ENCODE results near the gene CXCL5. TPM values are rescaled to one million over a fixed set of nuclear protein-coding genes. Genes with fewer than 3 reads are reported as not detected.

The CXCL5 gene
- total and polyA plus RNA-seq, 2 of the 13 experiments (the other 11 are each of a cell fraction or from before 2014, with no cell fraction given) = not detected

GRCh38 chr4:73989031-73989430 is 9.4 kb downstream of the CXCL5 start:
- FAIRE-seq = no peak
- H3K9me3 ChIP-seq (ENCODE audit: low read length) = no peaks in the 10 kb centered on the region
- ATAC-seq = no peak
- in situ Hi-C loops (cut with HindIII; ENCODE audit: extremely low pct_ligation_motif_present, low pct_unique_long_range_greater_than_20kb) (no loop called here), intact Hi-C loops (cut with micrococcal nuclease; ENCODE audit: unreplicated experiment) (no loop called here)
- no peaks in the 10 kb centered on the region; a peak in 1 of 5 replicates for H3K27me3 ChIP-seq (ENCODE audit: control insufficient read depth in 1 of 2, insufficient read depth in 2 of 2, low read length in 2 of 2)
- no peaks in the 10 kb centered on the region for H3K36me3 ChIP-seq (replicated peaks in 1 of 2; ENCODE audit: control insufficient read depth in 1 of 2, insufficient read depth in 2 of 2, low read length in 2 of 2)
- no peak overlapping the region for H3K4me2 ChIP-seq (ENCODE audit: low read depth, low read length)
- no peaks in the 10 kb centered on the region for H4K20me1 ChIP-seq (ENCODE audit: insufficient read depth, low read length)
- no peak overlapping the region for H3K27ac ChIP-seq (ENCODE audit: extremely low read length, insufficient read depth, low read length)
- no peak overlapping the region for H3K4me3 ChIP-seq (replicated peaks in 1 of 3; ENCODE audit: insufficient read depth in 1 of 3, low read depth in 2 of 3, low read length in 3 of 3)
- ChIA-PET POLR2A (no interaction called here), CTCF (ENCODE audit: low intra/inter-chr PET ratio, low total read pairs) (no interaction called here)
- H3K4me1 ChIP-seq (ENCODE audit: insufficient read depth, low read length) = no peaks in the 10 kb centered on the region
- no peak for DNase-seq (ENCODE audit: low spot score)
- BruUV-seq (replicated peaks) = no TSS peak
- 14% methylated on average over 3 of the region's 3 CpGs for WGBS (ENCODE audit: low lambda C conversion rate)
- no peaks in the 10 kb centered on the region for H3K79me2 ChIP-seq (ENCODE audit: insufficient read depth, low read length)
- TF ChIP-seq TRIM24 (CRISPR knock-in tag; IDR thresholded peaks at IDR 0.05) = no peak
- TF ChIP-seq HOMEZ (CRISPR knock-in tag; IDR thresholded peaks at IDR 0.05; ENCODE audit: low read depth) = no peak
- TF ChIP-seq ATF7 (IDR thresholded peaks at IDR 0.05) = no peak
- no peak for TF ChIP-seq ATF7 (CRISPR knock-in tag; IDR thresholded peaks at IDR 0.05)
- H3K9ac ChIP-seq (ENCODE audit: insufficient read depth, low read depth, low read length) = no peak overlapping the region
- H2AFZ ChIP-seq (ENCODE audit: low read length) = no peak overlapping the region

GRCh38 chr4:73988061-73988460 is 10.4 kb downstream of the CXCL5 start, which contains the start of gene PPBP:
Gene PPBP (minus strand): TSS chr4:73988190. CDS start chr4:73988103, 87 bp downstream.
- WGBS (ENCODE audit: low lambda C conversion rate) = 13% methylated on average over 2 of the region's 2 CpGs
- POLR2A ChIA-PET = no interaction called here
- no peak for TF ChIP-seq PAXIP1 (CRISPR knock-in tag; conservative IDR thresholded peaks at IDR 0.05)
- TF ChIP-seq MNT (IDR thresholded peaks at IDR 0.05) = no peak
- TF ChIP-seq ZMAT5 (CRISPR knock-in tag; IDR thresholded peaks at IDR 0.05; ENCODE audit: borderline replicate concordance, low read depth) = no peak
- no peak for TF ChIP-seq BHLHE40 (IDR thresholded peaks at IDR 0.05; ENCODE audit: low read length)
- no peak for TF ChIP-seq HCFC1 (IDR thresholded peaks at IDR 0.05; ENCODE audit: low read depth, low read length)

More at GRCh38 chr4:73988061-73988460, 10.4 kb downstream of the CXCL5 start, which contains the start of gene PPBP:
- H3K4me1 ChIP-seq (ENCODE audit: insufficient read depth, low read length) = no peaks in the 10 kb centered on the region
- H3K36me3 ChIP-seq (replicated peaks in 1 of 2; ENCODE audit: control insufficient read depth in 1 of 2, insufficient read depth in 2 of 2, low read length in 2 of 2) = no peaks in the 10 kb centered on the region
- H2AFZ ChIP-seq (ENCODE audit: low read length) = no peak within 1 kb of the TSS
- H4K20me1 ChIP-seq (ENCODE audit: insufficient read depth, low read length) = no peaks in the 10 kb centered on the region
- BruUV-seq (replicated peaks) = no TSS peak
- no peaks in the 10 kb centered on the region; a peak in 1 of 5 replicates for H3K27me3 ChIP-seq (ENCODE audit: control insufficient read depth in 1 of 2, insufficient read depth in 2 of 2, low read length in 2 of 2)
- H3K79me2 ChIP-seq (ENCODE audit: insufficient read depth, low read length) = no peaks in the 10 kb centered on the region
- H3K9me3 ChIP-seq (ENCODE audit: low read length) = no peaks in the 10 kb centered on the region
- no peak for FAIRE-seq
- no peak within 1 kb of the TSS for H3K27ac ChIP-seq (ENCODE audit: extremely low read length, insufficient read depth, low read length)
- ATAC-seq = no peak
- no peak within 1 kb of the TSS for H3K9ac ChIP-seq (ENCODE audit: insufficient read depth, low read depth, low read length)
- CTCF ChIA-PET (ENCODE audit: low intra/inter-chr PET ratio, low total read pairs) = no interaction called here
- H3K4me2 ChIP-seq (ENCODE audit: low read depth, low read length) = no peak within 1 kb of the TSS
- no peak for DNase-seq (ENCODE audit: low spot score)
- in situ Hi-C loops (cut with HindIII; ENCODE audit: extremely low pct_ligation_motif_present, low pct_unique_long_range_greater_than_20kb) = no loop called here
- no peak within 1 kb of the TSS for H3K4me3 ChIP-seq (replicated peaks in 1 of 3; ENCODE audit: insufficient read depth in 1 of 3, low read depth in 2 of 3, low read length in 3 of 3)
- intact Hi-C loops (cut with micrococcal nuclease; ENCODE audit: unreplicated experiment) = no loop called here
